NK-92 (cell line): Measurements from ENCODE around the gene TLE3.

Experiments
- DNase-seq: peaks from one replicate; lab custom pipeline; 2025; ENCODE audit not compliant: unreplicated experiment; lab: John Stamatoyannopoulos, UW

Gene TLE3

GRCh38 chr15:70099167-70099966, 1.6 kb upstream of the TLE3 start:
- DNase-seq: peak; percentile 96

GRCh38 chr15:70098461-70099166, 897 bp upstream of the TLE3 start:
- DNase-seq: no peak

GRCh38 chr15:70098153-70098460, 390 bp upstream of the TLE3 start:
- no peak for DNase-seq

- DNase-seq: no peak
Observed at GRCh38 chr15:70097063-70097320, 725 bp downstream of the TLE3 start.

GRCh38 chr15:70096215-70097062, 1.3 kb downstream of the TLE3 start:
- no peak for DNase-seq

- no peak for DNase-seq
Observed at GRCh38 chr15:70095408-70096214, 2.1 kb downstream of the TLE3 start.

- no peak for DNase-seq
Observed at GRCh38 chr15:70094690-70095311, 2.9 kb downstream of the TLE3 start.

- no peak for DNase-seq
Observed at GRCh38 chr15:70093481-70094319, 4.0 kb downstream of the TLE3 start.

- no peak for DNase-seq
Observed at GRCh38 chr15:70093070-70093469, 4.6 kb downstream of the TLE3 start.

GRCh38 chr15:70092464-70093027, 5.2 kb downstream of the TLE3 start:
- no peak for DNase-seq

- no peak for DNase-seq
Observed at GRCh38 chr15:70091726-70092463, 5.8 kb downstream of the TLE3 start.

GRCh38 chr15:70090436-70091296, 7.1 kb downstream of the TLE3 start:
- no peak for DNase-seq

- no peak for DNase-seq
Observed at GRCh38 chr15:70089692-70089971, 8.1 kb downstream of the TLE3 start.

- DNase-seq: no peak
Observed at GRCh38 chr15:70088887-70089691, 8.6 kb downstream of the TLE3 start.

- no peak for DNase-seq
Observed at GRCh38 chr15:70088455-70088854, 9.3 kb downstream of the TLE3 start.

- no peak for DNase-seq
Observed at GRCh38 chr15:70087708-70088352, 9.9 kb downstream of the TLE3 start.

GRCh38 chr15:70086636-70087035, 11.1 kb downstream of the TLE3 start:
- DNase-seq: no peak
